Fibroblast of peridontal ligament (primary cell): Measurements from ENCODE around the gene PLEKHG4.

Experiments
- DNase-seq: peaks from one replicate; pipeline ENCODE4 v3.0.0-alpha.2; 2010; ENCODE audit errors: extremely low read depth

PLEKHG4 gene, protein sequence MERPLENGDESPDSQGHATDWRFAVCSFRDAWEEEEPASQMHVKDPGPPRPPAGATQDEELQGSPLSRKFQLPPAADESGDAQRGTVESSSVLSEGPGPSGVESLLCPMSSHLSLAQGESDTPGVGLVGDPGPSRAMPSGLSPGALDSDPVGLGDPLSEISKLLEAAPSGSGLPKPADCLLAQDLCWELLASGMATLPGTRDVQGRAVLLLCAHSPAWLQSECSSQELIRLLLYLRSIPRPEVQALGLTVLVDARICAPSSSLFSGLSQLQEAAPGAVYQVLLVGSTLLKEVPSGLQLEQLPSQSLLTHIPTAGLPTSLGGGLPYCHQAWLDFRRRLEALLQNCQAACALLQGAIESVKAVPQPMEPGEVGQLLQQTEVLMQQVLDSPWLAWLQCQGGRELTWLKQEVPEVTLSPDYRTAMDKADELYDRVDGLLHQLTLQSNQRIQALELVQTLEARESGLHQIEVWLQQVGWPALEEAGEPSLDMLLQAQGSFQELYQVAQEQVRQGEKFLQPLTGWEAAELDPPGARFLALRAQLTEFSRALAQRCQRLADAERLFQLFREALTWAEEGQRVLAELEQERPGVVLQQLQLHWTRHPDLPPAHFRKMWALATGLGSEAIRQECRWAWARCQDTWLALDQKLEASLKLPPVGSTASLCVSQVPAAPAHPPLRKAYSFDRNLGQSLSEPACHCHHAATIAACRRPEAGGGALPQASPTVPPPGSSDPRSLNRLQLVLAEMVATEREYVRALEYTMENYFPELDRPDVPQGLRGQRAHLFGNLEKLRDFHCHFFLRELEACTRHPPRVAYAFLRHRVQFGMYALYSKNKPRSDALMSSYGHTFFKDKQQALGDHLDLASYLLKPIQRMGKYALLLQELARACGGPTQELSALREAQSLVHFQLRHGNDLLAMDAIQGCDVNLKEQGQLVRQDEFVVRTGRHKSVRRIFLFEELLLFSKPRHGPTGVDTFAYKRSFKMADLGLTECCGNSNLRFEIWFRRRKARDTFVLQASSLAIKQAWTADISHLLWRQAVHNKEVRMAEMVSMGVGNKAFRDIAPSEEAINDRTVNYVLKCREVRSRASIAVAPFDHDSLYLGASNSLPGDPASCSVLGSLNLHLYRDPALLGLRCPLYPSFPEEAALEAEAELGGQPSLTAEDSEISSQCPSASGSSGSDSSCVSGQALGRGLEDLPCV

DNA sequence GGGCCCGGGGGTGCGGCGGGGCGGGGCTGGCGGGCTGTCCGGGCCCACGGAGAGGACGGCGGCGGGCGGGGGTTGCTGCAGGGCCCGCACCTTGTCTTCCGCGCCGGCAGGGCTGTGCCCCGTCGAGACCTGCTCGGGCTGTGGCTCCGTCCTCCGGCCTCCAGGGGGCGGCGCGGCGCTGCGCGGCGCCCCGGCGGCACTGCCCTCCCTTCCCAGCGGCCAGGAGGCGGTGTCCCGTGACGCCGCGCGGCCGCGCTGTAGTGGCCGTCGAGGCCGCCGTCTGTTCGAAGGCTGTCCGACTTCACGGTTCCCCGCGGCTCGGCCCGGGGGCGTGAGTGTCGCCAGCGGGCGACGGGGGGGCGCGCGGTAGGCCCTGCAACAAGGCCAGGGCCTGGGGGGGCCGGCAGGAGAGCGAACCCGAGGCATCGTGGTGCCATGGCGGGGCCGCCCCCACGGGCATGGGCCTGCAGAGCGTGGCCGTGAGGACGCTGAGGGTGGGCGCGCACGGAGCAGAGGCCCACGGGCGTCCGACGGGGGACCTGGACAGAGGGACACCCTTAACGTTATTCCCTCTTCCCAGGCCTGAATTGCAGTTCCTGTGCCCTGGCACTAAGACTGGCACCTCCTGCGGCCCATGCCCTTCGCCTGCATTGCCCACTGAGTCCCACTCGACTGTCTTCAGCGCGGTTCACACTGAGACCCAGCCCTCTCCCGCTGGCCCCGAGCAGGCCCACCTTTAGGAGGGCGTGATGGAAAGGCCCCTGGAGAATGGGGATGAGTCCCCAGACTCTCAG lies at the start of gene PLEKHG4:
TSS of gene PLEKHG4 (plus strand) at position 237 of the 794 bp plus-strand sequence. CDS start at position 750, 513 bp downstream.
- DNase-seq, result peak; percentile 70

DNA sequence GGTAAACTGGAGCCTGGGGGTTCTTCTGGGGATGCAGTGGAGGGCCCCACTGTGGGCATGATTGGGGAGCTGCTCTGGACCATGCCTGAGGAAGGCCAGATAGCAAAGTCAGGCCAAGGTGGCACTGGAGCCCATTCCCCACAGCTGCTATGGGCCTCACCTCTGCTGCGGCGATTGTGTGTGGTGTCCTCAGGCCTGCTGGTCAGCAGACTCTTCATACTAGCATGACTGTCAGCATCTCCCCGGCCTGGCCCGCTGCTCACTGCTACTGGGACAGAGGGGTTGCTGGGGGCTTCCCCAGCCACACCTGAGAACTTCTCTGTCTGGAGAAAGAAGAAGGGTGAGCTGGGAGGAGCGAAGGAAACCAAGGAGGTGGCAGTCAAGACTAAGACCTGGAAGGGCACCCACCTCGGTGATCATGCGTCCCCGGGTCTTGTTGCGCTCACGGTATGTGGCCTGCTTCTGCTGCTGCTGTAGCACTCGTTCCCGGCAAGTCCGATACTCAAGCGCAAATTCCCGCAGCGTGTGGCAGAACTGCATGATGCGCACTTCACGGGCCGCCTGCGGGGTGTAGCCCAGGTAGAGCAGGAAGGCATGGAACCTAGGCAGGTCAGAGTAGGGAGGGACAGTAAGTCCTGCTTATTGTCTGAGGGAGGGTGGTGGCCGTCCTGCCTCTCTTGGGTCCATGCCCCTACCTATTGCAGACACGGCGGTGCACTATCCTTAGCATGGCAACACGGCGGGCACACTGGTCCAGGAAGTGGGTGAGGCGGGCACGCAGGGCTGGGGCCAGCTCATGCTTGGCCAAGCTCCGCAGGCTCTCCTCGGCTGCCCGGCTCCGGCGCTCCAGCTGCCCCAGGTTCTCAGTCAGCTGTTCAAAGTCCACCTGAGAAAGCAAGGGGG lies 49.2 kb upstream of the PLEKHG4 start:
- DNase-seq, result no peak

DNA sequence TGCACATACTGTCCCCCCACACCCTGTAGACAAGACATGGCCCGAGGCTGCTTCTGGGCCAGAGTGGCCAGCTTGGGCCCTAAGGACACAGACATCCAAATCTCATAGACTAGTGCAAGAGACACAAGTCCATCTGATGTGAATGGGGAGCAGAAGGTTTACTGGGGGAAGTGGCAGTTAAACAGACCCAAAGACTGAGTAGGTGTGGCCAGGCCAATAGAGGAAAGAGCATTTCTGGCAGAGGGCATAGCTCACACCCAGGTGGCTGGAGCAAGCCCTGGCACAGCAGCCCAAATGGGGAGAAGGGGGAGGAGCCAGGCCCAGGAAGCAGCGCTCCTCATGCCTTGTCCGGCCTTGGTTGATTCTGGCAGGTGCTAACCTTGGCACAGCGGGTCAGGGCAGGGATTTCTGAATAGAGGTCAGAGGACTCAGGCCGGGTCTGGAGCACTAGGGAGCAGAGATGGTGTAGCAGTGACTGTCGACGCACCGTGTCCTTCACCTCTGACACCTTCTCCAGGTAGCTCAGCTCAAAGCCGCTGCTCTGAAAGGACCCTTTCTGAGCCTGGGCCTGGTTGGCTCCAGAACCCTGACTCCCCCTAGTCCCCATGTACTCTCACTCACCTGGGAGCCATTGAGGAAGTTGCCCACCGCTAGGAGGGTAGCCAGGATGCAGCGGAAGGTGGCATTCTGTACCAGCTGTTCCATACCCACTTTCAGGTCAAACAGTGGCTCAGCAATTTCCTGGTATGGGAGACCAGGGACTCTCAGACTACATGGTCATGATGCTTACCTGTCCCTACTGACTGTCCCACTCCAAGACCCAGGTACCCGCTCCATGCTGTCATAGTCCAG lies 48.3 kb upstream of the PLEKHG4 start:
- DNase-seq, result no peak

DNA sequence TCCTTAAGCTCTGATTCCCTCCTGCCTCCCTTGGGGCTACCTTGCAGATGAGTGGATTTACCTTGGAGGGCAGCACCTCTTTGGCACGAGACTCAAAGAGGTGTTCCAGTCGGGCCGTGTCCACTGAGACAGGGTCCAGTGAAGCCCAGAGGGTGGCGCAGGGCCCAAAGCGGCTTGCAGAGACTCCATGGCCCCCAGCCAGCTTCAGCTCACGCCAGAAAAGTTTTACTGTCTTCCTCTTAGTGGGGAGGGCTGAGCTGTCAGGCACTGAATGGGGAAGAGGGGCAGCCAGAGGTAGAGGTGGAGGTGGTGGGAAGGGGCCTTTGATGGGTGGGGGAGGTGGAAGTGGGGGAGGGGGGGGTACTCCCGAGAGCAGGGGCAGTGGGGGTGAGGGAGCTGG lies 45.7 kb upstream of the PLEKHG4 start:
- no peak for DNase-seq

DNA sequence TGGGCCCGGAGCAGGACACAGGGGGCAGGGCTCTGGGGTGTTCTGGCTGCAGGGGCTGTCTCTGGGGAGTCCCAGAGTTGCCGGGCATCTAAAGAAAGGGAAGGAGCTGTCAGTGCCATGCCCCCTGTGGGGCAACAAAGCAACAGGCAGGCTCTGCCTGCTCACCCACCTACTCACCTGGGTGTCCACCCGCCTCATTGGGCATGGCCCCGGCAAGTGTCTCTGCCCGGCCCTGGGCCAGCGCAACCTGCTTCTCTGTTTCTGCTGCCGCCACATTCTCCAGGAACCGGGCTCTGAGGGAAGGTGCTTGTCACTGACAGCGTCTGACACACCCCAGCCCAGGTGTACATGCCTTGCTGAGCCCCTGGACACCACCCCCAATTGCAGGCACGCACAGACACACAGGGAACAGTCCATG lies 45.1 kb upstream of the PLEKHG4 start:
- DNase-seq, result no peak

DNA sequence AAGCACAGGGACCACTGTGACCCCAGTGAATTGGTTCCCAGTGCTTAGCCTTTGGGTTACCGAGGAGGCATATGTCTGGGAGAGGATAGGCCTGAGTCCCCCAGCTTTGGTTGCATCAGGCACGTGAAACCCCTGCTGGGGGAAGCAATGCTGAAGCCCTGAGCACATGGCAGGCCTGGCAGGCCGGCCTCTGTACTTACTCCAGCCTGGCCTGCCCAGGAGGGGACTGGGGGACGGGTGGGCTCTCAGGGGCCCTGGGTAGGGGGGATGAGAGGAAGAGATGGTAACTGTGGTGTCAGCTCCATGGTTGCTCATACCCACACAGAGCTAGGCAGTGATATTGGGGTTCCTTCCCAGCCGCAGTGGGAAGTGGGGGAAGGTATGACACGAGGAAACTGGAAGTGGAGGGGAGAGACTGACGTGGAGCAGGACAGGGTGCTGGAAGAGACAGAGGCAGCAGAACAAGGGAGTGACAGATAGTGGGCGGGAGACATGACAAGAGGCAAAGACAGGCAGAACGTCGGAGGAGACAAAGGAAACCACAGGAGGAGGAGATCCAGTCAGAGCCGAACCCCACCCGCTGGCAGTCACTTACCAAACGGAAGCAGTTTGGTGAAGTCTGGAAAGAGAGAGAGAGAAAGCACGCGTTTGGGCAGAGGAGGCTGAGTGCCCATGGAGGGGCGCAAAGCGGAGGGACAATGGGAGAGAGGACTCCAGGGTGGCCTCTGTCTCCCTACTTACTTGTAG lies 43.3 kb upstream of the PLEKHG4 start:
- no peak for DNase-seq

DNA sequence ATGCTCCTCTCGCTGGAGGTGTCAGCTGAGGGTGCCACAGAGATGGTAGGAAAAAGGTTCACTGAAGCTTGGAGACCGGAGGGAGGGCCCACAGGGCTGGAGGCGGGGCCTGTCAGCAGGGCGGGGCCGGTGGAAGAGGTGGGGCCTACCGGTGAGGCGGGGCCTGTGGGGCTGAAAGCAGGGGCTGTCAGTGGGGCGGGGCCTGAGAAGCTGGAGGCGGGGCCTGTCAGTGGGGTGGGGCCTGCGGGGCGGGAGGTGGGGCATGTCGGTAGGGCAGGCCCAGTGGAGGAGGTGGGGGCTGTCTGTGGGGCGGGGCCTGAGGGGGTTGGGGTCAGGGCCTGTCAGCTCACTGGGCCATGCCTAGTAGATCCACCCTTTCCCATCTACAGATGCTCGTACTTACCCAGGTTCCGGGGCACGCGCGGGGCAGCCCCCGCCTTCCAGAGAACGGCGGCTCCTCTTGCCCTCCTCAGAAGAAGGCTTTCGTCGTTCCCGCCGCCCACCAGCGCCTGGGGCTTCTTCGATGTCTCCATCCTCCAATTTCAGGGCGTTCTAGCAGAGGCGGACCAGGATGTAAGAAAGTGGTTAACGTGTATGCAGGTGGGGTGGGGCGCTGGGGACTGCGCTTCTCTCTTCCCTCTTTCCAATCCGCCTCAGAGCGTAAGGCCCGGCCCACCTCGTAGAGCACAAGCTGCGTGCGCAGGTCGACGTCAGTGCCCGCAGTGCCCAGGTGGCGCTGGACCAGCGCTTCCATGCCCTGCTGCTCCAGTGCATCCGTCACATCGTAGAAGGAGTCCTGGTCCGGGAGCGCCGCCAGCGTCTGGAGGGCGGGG lies 42.6 kb upstream of the PLEKHG4 start:
- DNase-seq, result no peak

DNA sequence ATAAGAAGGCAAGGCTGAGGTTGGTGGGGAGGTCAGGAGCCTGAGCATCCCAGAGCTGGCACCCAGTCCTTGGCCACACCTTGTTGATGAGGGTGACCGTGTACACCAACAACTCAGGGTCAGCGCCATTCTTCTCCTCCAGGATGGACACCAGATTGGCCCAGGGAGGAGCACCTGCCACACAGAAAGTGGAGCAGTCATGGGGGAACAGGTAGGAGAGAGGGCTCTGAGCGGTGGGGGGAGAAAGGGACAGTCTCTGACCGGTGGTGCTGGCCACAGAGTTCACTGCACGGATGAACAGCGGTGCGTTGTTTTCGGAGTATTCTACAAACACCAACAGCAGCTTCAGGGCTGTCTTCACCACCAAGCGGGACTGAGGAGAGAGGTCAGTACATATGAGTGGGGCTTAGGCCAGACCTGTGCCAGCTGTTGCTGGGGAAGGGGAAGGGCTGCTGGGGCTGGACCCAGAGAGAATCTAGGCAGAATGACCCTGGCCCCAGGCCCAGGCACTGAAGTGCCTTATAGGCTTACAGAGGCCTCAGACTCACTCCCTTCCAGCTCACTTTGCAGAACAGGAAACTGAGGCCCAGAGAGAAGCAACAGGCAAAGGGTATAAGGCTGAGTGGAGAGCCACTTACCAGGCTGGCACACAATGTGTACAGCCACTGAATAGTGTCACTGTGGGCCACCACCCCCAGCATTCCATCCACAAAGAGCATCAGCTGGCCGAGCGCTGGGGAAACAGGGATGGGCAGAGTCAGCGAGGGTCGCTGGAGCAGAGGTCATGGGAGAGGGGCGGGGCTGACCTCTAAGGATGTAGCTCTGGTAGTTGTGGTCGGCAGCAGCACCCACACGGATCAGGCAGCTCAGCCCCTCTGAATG lies 41.7 kb upstream of the PLEKHG4 start:
- DNase-seq, result no peak

DNA sequence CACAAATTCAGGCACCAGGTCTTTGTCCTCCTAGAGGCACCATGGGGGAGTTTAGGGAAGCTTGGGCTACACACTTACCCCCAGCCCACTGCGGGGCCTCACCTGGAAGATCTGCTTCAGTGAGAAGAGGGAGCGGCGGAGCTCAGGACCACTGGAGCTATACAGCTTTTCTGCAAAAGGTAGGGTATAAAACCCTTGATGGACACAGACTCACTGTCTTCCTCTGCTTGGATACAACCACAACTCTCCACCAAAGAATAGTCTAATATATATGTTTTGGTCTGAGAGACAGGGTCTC lies 41.1 kb upstream of the PLEKHG4 start:
- no peak for DNase-seq

DNA sequence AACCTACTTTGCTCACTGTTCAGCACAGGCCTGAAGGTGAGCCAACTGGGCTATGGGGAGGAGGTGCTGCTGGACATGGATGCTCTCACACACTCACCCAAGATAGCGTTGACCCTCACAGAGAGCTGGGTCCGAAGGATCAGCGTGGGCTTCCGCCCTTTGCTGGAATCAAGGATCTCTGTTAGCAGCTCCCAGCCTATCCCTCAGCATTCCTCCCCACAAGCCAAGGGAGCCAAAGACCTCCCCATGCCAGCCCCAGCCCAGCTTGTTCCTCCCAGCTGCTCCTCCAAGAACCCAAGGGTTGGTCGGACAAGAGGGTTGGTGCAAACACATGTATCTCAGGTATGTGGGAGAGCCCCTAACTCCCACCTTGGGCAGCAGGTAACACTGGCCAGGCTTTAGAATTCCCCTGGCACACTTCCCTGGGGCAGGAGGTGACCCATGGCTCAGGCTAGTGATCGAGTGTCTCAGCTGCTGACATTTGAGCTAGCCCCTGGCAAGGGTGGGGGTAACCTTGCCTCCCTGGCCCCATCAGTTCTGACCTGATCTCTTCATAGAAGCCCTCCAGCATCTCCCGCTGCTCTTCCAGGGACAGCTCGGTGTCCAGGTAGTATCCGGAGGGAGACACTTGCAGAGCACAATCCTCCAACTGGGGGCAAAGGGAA lies 40.4 kb upstream of the PLEKHG4 start:
- DNase-seq, result no peak

DNA sequence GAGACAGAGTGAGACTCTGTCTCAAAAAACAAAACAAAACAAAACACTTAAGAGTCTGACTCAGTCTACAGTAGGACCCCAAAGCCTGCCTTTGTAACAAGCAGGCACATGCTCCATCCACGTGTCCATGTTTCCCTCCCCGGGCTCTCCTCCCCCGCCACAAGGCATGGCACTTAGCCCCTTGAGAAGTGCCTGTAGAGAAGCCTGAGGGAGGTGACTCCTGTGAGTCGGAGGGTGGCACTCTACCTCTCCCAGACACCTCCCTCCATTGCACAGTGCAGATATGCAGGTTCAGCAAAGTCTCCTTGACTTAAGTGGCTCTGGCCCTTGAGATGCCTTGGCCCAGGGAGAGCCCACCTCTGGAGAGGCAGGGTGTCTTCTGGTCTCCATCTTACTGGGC lies 38.8 kb upstream of the PLEKHG4 start:
- no peak for DNase-seq

DNA sequence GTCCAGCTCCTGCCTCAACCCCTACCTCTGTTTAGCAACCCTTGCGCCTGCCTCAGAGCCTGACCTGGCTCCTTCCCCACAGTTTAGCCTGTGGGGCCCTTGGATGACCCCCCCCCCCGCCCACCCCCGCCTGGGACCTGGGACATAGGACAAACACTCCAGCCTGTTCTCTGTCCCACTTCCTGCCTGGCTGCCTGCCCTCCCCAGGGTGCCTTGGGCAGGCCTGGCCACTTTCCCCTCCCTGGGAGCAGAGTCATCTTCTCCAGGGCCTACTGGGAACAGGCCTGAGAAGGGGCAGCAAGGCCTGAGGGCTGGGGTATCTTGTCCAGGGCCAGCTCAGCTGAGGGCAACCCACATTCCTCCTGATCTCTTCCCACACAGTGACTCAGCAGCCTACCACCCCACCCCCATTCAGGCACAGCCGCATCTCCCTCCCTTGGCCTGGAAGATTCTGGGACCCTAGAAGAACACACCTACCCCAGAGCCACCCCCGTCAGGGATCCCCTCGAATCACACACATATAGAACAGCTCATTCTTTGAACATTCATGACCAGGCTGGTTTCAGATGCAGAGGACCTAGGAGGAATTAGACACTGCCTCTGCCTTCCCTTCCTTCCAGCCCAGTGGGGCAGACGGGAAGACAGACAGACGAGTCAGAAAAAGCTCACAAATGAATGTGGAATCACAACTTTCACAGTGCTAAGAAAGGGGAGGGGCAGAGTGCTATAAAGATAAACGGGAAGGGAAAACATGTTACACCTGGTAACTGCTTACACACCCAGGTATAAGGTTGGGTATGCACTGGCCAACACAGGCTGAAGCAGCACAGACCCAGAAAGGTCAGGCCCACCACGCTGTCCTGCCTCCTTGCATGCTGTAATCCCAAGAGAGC lies 38.1 kb upstream of the PLEKHG4 start:
- peak; percentile 74 for DNase-seq

DNA sequence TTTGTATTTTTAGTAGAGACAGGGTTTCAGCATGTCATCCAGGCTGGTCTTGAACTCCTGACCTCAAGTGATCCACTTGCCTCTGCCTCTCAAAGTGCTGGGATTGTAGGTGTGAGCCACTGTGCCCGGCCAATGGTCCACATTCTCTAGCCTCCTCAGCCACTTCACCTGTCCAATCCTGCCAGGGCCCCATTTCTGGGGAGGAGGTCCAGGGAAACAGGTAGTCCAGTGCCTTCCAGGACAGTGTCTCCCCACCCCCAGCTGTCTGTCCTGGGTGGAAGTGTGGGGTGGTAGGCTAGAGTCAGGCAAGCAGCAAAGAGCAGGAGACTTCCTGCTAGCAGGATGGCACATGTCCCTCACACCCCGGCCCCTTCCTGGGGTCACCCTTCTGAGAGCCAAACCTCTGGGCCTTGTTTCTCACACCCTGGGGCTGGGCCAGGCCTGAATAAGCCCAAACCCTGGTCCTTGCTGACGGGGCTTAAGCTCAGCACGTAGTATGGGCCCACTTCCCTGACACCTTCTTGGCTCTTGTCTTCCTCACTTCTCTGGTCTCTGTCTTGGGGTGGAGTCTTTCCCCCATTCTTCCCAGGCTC lies 37.1 kb upstream of the PLEKHG4 start:
- DNase-seq, result no peak

DNA sequence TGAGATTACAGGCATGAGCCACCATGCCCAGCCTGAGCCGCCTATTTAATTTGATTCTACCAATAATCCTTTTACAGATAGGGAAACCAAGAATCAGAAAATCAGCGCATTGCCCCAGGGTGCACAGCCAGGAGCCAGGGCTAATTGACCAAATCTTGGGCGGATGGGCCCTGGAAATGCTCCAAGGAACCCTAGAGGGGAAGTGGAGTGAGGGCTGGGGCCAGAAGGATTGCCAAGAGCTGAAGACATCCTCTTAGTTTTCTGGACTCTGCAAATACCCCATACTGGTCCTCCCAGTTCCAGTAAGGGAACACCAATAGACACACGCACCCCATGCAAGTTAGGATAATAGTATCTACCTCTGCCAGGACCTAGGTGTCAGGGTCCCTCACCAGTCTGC lies 35.9 kb upstream of the PLEKHG4 start:
- DNase-seq, result no peak
